Left lung (tissue), 10 donors: ENCODE measurements around the gene MALRD1. TPM values are rescaled to one million over a fixed set of nuclear protein-coding genes. Genes with fewer than 3 reads are reported as not detected.

Experiments used
- ATAC-seq: fragments of 200-7000 bp; cut with Tn5 transposase; one replicate; pipeline ENCODE4 v1.9.1; 2020; ENCODE audit warnings: moderate library complexity
- DNase-seq, 4 donors: peaks; one replicate each; pipeline ENCODE4 v3.0.0-alpha.2; 2013 to 2020
- H3K27ac ChIP-seq, 2 donors: fragments of 200-600 bp; sonication (generic) in 1 of 2; one replicate each; pipeline versions ENCODE4 v1.5.0 to v1.8.0; 2020 to 2021
- H3K27me3 ChIP-seq, 2 donors: fragments of 200-600 bp; sonication (generic) in 1 of 2; one replicate each; pipeline versions ENCODE4 v1.5.0 to v1.8.0; 2020 to 2021
- H3K36me3 ChIP-seq, 2 donors: fragments of 200-600 bp; sonication (generic) in 1 of 2; one replicate each; pipeline versions ENCODE4 v1.5.0 to v1.8.0; 2020 to 2021
- H3K4me1 ChIP-seq, 2 donors: fragments of 200-600 bp; one replicate each; pipeline ENCODE4 v1.8.0; 2021
- H3K4me3 ChIP-seq, 2 donors: fragments of 200-600 bp; sonication (generic) in 1 of 2; one replicate each; pipeline versions ENCODE4 v1.5.0 to v1.8.0; 2020 to 2021; ENCODE audit warnings: mild to moderate bottlenecking in 1 of 2
- H3K9me3 ChIP-seq, 2 donors: fragments of 200-600 bp; sonication (generic) in 1 of 2; one replicate each; pipeline versions ENCODE4 v1.5.0 to v1.8.0; 2020 to 2021
- CTCF ChIP-seq, 2 donors: fragments of 200-600 bp; sonication (generic) in 1 of 2; IDR thresholded peaks; one replicate each; pipeline versions ENCODE4 v1.5.0 to v1.8.0; 2021; ENCODE audit warnings: antibody characterized with exemption in 2 of 2
- intact Hi-C, 2 donors: fragments of 100-400 bp; cut with DNase I; formaldehyde crosslinking; loops; one replicate each; pipeline versions ENCODE4 v1.11.2 to v1.14.2; 2022
- polyA plus RNA-seq, 6 donors: library from polyadenylated mRNA; unstranded; fragments of 120-200 nt; gene quantifications; one replicate each; pipeline ENCODE4 v1.2.1, GENCODE V29; 2013; ENCODE audit not compliant: insufficient read length in 6 of 6
- total RNA-seq, 2 donors: library from RNA; stranded (reverse); fragmentation: NEBNext Ultra II Directional; extraction: Animal tissue kit (Norgen Biotek cat#: 25700); gene quantifications; one replicate each; pipeline ENCODE4 v1.2.1, GENCODE V29; 2021
- donor health status: DM: no; HTN: yes; CAD: no.
- donor health status: DM: no; HTN: no; CAD: no.

Gene MALRD1
- total and polyA plus RNA-seq, 8 donors = 2.6 to 12.3 (median 6.9) TPM

GRCh38 chr10:19772972-19773371, 724.4 kb downstream of the MALRD1 start:
- Histone ChIP-seq H3K27ac (no peak overlapping the region), H3K4me3 (no peak overlapping the region), H3K36me3 (no peaks in the 10 kb centered on the region), H3K27me3 (no peaks in the 10 kb centered on the region), H3K4me1 (peaks cover 2 to 3% of the 10 kb centered on the region in 2 donors), H3K9me3 (no peaks in the 10 kb centered on the region)
- DNase-seq (no peak), ATAC-seq (no peak)
- intact Hi-C loops = no loop called here
- no peak for TF ChIP-seq CTCF (IDR thresholded peaks at IDR 0.05)

GRCh38 chr10:19775296-19775695, 726.7 kb downstream of the MALRD1 start:
- intact Hi-C loops = no loop called here
- H3K27me3 ChIP-seq = no peaks in the 10 kb centered on the region
- ATAC-seq = peak; percentile 25
- peaks cover 0 to 2% of the 10 kb centered on the region in 2 donors for H3K4me1 ChIP-seq
- no peak overlapping the region for H3K27ac ChIP-seq
- no peaks in the 10 kb centered on the region for H3K9me3 ChIP-seq
- no peak for TF ChIP-seq CTCF (IDR thresholded peaks at IDR 0.05)
- H3K36me3 ChIP-seq = no peaks in the 10 kb centered on the region
- no peak for DNase-seq
- H3K4me3 ChIP-seq = no peak overlapping the region

GRCh38 chr10:19777806-19778205, 729.2 kb downstream of the MALRD1 start:
- TF ChIP-seq CTCF (IDR thresholded peaks at IDR 0.05) = no peak
- H3K4me3 ChIP-seq = no peak overlapping the region
- H3K27me3 ChIP-seq = no peaks in the 10 kb centered on the region
- H3K4me1 ChIP-seq = peaks cover 0 to 2% of the 10 kb centered on the region in 2 donors
- ATAC-seq (no peak), DNase-seq (no peak)
- H3K27ac ChIP-seq = no peak overlapping the region
- intact Hi-C loops = no loop called here
- no peaks in the 10 kb centered on the region for H3K36me3 ChIP-seq
- no peaks in the 10 kb centered on the region for H3K9me3 ChIP-seq

- H3K27ac ChIP-seq = no peak overlapping the region
- ATAC-seq (no peak), DNase-seq (no peak)
- H3K4me3 ChIP-seq = no peak overlapping the region
- H3K9me3 ChIP-seq = no peaks in the 10 kb centered on the region
- TF ChIP-seq CTCF (IDR thresholded peaks at IDR 0.05) = no peak
- intact Hi-C loops = no loop called here
- peaks cover 0 to 2% of the 10 kb centered on the region in 2 donors for H3K4me1 ChIP-seq
- H3K27me3 ChIP-seq = no peaks in the 10 kb centered on the region
- no peaks in the 10 kb centered on the region for H3K36me3 ChIP-seq
Measured at GRCh38 chr10:19778996-19779395, 730.4 kb downstream of the MALRD1 start.

- Histone ChIP-seq H3K4me1 (no peaks in the 10 kb centered on the region), H3K9me3 (no peaks in the 10 kb centered on the region), H3K27ac (no peak overlapping the region), H3K4me3 (no peak overlapping the region), H3K27me3 (no peaks in the 10 kb centered on the region), H3K36me3 (no peaks in the 10 kb centered on the region)
- TF ChIP-seq CTCF (IDR thresholded peaks at IDR 0.05) = no peak
- no peak for DNase-seq
- no peak for ATAC-seq
- intact Hi-C loops = no loop called here
Measured at GRCh38 chr10:19782430-19783089, 734.0 kb downstream of the MALRD1 start.
